Measurements from ENCODE around the gene FBXW4.
"Not testable (repeated sequence)": the region's sequence is repeated elsewhere in the genome, so short reads cannot be mapped to it uniquely, and the experiment has no call there.

FBXW4 gene

DNA sequence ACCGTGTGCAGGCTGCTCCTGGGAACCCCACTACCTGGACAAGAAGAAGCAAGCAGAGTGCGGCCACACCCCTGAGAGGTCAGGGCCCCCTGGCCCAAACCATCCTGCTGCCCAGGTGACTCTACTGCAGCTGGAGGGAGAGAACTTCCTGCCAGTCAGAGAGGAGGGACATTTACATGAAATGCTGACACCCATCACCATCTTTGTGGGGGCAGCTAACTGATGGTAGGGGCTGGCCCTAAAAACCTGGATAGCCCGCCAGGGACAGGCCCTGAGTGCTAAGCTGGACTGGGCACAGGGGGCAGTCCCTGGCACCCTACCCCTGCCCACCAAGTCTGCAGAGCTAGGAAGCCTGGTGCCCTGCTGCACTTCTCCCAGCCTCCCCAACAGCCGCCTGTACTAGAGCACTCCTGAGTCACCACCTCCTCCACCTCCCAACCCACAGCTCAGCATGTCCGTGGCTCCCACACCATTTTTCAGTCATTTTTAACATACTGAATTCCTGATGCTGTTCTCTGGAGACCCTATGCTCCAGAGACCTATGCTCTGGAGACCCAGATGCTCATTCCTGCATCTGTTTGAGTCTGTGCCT lies 79.3 kb downstream of the FBXW4 start:
- DNase-seq, result no peak

- DNase-seq, result no peak
Observed at GRCh38 chr10:101614663-101615524, 80.1 kb downstream of the FBXW4 start.

DNA sequence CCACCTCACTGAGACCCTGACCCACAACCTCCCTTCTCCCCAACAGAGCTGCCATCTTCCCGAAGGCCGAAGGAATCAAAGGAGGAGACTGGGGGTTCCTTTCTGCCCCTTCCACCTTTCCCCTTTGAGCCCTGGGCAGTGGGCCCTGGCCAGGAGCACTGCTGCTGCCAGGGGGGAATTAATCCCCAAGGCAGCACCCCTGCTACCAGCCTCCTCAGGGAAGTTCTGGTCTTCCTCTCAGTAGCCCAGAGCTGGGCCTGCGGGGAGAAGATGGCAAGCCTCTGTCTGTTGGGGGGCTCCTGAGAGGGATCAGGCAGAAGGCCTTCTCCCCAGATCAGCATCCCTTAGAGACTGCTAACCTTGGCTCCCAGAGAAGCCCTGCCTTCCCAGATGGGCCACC lies 81.3 kb downstream of the FBXW4 start:
- DNase-seq, result no peak

- no peak for DNase-seq
Observed at GRCh38 chr10:101612872-101613271, 82.1 kb downstream of the FBXW4 start.

- no peak for DNase-seq
Observed at GRCh38 chr10:101612086-101612485, 82.9 kb downstream of the FBXW4 start.

DNA sequence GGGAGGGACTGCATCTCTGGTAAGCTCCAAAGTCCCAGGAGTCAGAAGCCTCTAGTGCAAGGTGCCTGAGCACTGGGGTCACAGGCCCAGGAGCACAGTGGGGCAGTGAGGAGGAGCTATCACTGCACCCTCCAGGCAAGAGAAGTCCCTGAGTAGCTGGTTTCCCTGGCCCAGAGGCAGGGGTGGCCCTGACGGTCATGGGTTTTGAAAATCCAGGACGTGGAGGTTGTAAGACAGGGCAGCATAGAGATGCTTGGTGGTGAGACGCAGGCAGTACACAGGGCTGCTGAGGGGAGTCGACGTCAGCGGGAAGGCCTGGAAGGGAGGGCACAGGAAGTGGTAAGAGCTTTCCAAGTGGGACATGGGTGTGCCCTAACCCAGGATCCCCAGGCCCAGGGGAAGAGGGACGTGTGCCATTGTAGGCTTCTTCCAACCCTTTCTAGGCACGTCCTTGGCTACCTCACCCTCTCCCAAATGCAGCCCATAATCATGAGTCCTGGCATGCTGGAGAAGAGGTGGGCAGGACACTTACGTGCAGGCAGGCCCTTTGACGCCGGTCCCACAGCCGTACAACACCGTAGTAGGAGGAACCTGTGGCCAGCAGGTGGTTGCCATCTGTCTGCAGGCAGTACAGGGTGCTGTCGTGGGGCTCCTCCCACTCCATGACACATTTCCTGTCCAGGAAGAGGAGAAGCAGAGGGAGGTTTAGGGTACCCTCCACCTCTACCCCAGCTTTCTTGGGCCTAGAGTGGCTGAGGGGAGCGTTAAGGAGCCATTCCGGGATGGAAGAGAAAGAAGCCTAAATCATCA lies 83.7 kb downstream of the FBXW4 start:
- no peak for DNase-seq

DNA sequence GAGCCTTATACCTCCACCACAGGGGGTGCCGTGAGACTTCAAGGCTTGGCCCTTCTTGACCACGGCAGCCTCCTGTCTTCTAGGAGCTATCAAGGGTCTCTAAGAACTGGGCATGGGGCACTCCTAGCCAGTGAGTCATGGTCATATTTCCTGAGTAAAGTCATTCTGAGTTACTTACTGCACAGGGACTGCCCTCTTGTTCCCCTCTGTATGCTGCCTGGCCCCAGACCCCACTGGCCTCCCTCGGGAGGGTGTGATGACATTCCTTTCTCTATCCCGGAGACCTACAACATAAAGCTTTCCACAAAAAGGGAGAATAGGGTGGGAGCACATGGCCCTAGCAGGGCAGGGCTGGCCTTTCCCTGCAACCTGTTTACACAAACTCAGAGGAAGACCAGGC lies 85.5 kb downstream of the FBXW4 start:
- no peak for DNase-seq

GRCh38 chr10:101607124-101607523 lies 87.8 kb downstream of the FBXW4 start:
- no peak for DNase-seq

GRCh38 chr10:101602761-101603398 lies 92.1 kb downstream of the FBXW4 start:
- peak; percentile 22 for DNase-seq

DNA sequence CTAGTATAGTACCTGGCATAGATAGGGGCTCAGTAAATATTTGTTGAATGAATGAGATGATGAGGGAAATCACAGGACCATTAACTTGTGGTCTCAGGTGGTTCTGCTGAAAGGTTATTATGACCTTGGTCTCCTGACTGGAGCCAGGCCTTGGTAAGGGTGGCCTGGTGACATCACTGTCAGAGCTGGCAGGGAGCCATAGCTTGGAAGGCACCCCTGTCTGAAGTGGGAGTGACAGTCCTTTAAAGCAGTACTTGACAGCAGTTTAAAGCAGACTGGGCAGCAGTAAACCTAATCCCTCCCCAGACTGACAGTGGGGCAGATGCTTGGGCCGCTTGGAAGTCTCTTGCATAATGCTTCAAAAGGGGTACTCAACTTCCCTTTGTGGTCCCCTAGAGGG lies 93.4 kb downstream of the FBXW4 start:
- DNase-seq, result peak; percentile 45

- no peak for DNase-seq
Observed at GRCh38 chr10:101597091-101597900, 97.7 kb downstream of the FBXW4 start.

- DNase-seq, result no peak
Observed at GRCh38 chr10:101595591-101596433, 99.2 kb downstream of the FBXW4 start.

GRCh38 chr10:101593331-101593730 lies 101.6 kb downstream of the FBXW4 start:
- not testable (repeated sequence) for DNase-seq

DNA sequence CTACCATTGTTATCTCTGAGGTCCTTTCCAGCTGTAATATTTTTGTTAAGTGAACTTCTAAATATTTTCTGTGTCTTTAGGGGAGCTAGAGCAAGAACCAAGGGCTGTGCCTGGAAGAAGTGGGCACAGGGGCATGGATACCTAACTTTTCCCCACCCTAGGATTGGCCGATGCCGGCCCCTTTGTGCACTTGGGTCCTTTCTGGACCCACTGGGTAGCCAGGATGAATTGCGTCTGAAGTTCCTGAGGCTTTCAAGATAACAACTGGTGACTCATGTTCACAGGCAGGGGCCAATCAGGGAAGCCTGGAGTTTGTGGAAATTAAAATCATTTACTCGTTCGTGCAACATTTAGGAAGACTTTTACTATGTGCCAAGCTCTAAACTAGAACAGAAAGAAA lies 106.1 kb downstream of the FBXW4 start:
- no peak for DNase-seq

- peak; percentile 90 for DNase-seq
Observed at GRCh38 chr10:101587725-101588653, 107.0 kb downstream of the FBXW4 start, which contains the start of the genes DPCD and POLL. Gene DPCD (plus strand): TSS chr10:101588321. CDS start chr10:101588337, 16 bp downstream. Gene POLL (minus strand): TSS chr10:101588257. CDS start chr10:101587360, 897 bp downstream.

GRCh38 chr10:101585841-101586240 lies 109.1 kb downstream of the FBXW4 start:
- no peak for DNase-seq

GRCh38 chr10:101580486-101581399 lies 114.2 kb downstream of the FBXW4 start:
- no peak for DNase-seq

- DNase-seq, result no peak
Observed at GRCh38 chr10:101579516-101579870, 115.5 kb downstream of the FBXW4 start.
